ENCODE data around the gene UBE2I.

DNA sequence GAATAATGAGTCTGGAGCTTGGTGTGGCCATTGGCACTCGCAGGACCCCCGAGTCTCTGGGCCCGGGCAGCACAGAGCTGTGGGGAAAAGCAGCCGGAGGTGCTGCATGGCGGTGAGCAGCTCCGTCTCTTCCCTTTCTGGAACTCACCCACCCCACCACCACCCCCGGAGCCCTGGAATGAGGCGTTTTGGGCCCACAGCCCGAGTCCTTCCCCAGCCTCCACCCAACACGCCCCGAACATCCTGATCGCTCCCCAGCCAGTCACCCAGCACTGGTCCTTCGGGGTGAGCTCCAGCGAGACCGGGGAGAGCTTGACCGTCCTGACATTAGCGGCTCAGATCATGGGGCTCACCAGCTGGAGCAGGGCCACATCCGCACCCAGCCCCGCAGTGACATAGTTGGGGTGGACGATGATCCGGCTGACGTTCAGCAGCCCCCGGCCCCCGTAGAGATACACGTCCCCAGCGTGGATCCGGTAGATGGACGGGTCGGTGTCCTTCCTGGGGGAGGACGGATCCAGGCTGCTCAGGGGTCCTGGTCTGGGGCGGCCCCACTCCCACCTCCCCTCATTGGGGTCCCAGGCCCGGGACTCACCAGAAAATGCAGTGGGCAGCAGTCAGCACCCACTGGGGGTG is 47.1 kb upstream of the UBE2I start:
- TF ChIP-seq, protein P1, sequence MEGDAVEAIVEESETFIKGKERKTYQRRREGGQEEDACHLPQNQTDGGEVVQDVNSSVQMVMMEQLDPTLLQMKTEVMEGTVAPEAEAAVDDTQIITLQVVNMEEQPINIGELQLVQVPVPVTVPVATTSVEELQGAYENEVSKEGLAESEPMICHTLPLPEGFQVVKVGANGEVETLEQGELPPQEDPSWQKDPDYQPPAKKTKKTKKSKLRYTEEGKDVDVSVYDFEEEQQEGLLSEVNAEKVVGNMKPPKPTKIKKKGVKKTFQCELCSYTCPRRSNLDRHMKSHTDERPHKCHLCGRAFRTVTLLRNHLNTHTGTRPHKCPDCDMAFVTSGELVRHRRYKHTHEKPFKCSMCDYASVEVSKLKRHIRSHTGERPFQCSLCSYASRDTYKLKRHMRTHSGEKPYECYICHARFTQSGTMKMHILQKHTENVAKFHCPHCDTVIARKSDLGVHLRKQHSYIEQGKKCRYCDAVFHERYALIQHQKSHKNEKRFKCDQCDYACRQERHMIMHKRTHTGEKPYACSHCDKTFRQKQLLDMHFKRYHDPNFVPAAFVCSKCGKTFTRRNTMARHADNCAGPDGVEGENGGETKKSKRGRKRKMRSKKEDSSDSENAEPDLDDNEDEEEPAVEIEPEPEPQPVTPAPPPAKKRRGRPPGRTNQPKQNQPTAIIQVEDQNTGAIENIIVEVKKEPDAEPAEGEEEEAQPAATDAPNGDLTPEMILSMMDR (IDR thresholded peaks at IDR 0.05), result no peak
- no peak for TF ChIP-seq EP300 (IDR thresholded peaks at IDR 0.05)
